Measurements from ENCODE around the gene DNTT. TPM values are rescaled to one million over a fixed set of nuclear protein-coding genes. Genes with fewer than 3 reads are reported as not detected.

DNTT gene
- total and polyA plus RNA-seq, 2 of the 13 experiments (the other 11 are each of a cell fraction or from before 2014, with no cell fraction given): not detected

DNA sequence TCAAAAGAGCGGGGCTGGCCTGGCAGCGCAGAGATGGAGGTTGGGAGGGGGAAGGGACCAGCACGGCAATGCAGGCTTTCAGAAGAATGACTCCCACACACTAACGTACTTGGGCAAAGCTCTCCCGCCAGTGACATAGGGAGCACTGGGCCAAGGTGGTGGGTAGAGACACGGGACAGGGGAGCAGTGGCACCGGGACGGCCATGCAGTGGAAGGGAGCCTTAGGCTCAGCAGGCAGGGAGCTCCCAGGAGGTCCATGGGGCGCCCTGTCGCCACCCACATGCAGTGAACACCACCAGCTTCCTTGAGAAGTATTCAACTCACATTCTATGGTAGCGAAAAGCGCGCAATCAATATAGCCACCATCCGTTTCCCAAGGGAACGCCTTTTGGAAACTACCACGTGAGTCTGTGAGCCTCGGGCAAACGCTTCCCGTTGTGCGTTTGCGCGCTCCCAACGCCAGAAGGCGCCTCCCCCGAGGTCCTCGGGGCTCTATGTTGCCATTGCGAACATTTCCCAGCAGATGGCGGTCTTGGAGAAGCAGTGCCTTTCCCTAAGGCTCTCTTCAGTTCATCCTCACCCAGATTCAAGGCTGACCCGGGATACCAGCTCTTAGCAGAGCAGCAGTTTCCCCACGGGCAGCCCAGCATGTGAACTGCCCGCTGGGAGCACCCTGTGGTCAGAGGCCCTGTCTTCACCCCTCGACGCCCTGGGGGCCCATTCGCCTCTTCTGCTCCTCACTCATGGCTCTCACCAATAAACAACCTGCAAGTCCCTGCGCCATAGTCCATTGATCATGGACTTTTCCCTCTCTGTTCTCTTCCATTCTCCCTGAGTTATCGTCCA is 71.0 kb downstream of the DNTT start (continued):
- no peak for TF ChIP-seq ZNF530 (CRISPR knock-in tag; IDR thresholded peaks at IDR 0.05; ENCODE audit: low read depth)
- TF ChIP-seq, protein P1, sequence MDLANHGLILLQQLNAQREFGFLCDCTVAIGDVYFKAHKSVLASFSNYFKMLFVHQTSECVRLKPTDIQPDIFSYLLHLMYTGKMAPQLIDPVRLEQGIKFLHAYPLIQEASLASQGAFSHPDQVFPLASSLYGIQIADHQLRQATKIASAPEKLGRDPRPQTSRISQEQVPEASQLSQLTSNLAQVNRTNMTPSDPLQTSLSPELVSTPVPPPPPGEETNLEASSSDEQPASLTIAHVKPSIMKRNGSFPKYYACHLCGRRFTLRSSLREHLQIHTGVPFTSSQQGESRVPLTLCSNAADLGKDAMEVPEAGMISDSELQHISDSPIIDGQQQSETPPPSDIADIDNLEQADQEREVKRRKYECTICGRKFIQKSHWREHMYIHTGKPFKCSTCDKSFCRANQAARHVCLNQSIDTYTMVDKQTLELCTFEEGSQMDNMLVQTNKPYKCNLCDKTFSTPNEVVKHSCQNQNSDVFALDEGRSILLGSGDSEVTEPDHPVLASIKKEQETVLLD (CRISPR knock-in tag; IDR thresholded peaks at IDR 0.05; ENCODE audit: low read depth): no peak
- TF ChIP-seq, protein P2, sequence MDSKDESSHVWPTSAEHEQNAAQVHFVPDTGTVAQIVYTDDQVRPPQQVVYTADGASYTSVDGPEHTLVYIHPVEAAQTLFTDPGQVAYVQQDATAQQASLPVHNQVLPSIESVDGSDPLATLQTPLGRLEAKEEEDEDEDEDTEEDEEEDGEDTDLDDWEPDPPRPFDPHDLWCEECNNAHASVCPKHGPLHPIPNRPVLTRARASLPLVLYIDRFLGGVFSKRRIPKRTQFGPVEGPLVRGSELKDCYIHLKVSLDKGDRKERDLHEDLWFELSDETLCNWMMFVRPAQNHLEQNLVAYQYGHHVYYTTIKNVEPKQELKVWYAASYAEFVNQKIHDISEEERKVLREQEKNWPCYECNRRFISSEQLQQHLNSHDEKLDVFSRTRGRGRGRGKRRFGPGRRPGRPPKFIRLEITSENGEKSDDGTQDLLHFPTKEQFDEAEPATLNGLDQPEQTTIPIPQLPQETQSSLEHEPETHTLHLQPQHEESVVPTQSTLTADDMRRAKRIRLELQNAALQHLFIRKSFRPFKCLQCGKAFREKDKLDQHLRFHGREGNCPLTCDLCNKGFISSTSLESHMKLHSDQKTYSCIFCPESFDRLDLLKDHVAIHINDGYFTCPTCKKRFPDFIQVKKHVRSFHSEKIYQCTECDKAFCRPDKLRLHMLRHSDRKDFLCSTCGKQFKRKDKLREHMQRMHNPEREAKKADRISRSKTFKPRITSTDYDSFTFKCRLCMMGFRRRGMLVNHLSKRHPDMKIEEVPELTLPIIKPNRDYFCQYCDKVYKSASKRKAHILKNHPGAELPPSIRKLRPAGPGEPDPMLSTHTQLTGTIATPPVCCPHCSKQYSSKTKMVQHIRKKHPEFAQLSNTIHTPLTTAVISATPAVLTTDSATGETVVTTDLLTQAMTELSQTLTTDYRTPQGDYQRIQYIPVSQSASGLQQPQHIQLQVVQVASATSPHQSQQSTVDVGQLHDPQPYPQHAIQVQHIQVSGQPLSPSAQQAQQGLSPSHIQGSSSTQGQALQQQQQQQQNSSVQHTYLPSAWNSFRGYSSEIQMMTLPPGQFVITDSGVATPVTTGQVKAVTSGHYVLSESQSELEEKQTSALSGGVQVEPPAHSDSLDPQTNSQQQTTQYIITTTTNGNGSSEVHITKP (CRISPR knock-in tag; IDR thresholded peaks at IDR 0.05; ENCODE audit: low read depth): no peak
- TF ChIP-seq ZNF816 (CRISPR knock-in tag; IDR thresholded peaks at IDR 0.05; ENCODE audit: borderline replicate concordance): no peak
- TF ChIP-seq KAT2B (IDR thresholded peaks at IDR 0.05; ENCODE audit: borderline replicate concordance, low read depth, low read length): no peak
- peak; percentile 32; the same call in 1 of the 2 replicates for TF ChIP-seq SP4 (CRISPR knock-in tag; IDR thresholded peaks at IDR 0.05)
- TF ChIP-seq PHF21A (CRISPR knock-in tag; IDR thresholded peaks at IDR 0.05): no peak
- TF ChIP-seq ZNF570 (CRISPR knock-in tag; IDR thresholded peaks at IDR 0.05; ENCODE audit: borderline replicate concordance): no peak
- TF ChIP-seq WIZ (CRISPR knock-in tag; IDR thresholded peaks at IDR 0.05): no peak
- TF ChIP-seq ZNF441 (CRISPR knock-in tag; IDR thresholded peaks at IDR 0.05; ENCODE audit: borderline replicate concordance): no peak
- TF ChIP-seq ZNF264 (CRISPR knock-in tag; IDR thresholded peaks at IDR 0.05): no peak
- TF ChIP-seq, protein P3, sequence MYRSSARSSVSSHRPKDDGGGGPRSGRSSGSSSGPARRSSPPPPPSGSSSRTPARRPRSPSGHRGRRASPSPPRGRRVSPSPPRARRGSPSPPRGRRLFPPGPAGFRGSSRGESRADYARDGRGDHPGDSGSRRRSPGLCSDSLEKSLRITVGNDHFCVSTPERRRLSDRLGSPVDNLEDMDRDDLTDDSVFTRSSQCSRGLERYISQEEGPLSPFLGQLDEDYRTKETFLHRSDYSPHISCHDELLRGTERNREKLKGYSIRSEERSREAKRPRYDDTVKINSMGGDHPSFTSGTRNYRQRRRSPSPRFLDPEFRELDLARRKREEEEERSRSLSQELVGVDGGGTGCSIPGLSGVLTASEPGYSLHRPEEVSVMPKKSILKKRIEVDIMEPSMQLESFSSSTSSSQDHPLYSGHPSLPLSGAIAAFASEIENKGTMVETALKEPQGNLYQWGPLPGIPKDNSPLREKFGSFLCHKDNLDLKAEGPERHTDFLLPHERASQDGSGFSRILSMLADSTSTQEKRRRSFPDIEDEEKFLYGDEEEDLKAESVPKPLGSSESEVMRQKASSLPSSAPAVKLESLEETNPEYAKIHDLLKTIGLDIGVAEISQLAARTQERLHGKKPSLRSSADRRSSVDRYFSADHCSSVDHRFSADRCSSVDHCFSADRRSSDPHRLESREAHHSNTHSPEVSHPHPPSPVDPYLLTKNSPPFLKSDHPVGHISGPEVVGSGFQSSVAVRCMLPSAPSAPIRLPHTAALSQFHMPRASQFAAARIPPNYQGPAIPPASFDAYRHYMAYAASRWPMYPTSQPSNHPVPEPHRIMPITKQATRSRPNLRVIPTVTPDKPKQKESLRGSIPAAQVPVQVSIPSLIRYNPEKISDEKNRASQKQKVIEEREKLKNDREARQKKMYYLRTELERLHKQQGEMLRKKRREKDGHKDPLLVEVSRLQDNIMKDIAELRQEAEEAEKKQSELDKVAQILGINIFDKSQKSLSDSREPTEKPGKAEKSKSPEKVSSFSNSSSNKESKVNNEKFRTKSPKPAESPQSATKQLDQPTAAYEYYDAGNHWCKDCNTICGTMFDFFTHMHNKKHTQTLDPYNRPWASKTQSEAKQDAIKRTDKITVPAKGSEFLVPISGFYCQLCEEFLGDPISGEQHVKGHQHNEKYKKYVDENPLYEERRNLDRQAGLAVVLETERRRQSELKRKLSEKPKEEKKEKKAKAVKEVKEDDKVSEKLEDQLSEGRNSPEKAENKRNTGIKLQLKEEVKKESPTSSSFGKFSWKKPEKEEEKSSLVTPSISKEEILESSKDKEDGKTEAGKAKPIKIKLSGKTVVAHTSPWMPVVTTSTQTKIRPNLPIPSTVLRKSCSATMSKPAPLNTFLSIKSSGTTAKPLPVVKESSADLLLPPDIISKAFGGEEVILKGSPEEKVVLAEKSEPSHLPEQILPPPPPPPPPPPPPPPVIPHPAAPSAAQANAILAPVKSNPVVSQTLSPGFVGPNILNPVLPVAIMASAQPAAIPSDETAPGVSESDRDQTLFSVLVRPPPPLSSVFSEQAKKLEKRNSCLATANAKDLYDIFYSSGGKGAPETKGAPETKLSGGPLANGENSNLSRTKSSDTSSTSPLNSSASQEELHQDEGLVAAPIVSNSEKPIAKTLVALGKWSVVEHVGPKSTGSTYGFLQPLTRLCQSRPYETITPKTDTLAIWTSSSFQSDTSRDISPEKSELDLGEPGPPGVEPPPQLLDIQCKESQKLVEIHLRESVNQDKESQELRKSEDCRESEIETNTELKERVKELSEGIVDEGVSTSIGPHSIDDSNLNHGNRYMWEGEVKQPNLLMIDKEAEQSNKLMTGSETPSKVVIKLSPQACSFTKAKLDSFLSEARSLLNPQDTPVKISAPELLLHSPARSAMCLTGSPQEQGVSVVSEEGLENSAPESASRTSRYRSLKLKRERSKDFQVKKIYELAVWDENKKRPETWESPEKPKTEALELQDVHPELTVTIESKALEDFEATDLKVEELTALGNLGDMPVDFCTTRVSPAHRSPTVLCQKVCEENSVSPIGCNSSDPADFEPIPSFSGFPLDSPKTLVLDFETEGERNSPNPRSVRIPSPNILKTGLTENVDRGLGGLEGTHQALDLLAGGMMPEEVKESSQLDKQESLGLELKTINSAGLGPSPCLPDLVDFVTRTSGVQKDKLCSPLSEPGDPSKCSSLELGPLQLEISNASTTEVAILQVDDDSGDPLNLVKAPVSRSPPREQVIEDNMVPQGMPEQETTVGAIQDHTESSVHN (CRISPR knock-in tag; IDR thresholded peaks at IDR 0.05): no peak; the same call in 1 of the 2 replicates
- TF ChIP-seq ZNF83 (CRISPR knock-in tag; IDR thresholded peaks at IDR 0.05; ENCODE audit: borderline replicate concordance): no peak
- no peak for TF ChIP-seq RFX5 (IDR thresholded peaks at IDR 0.05; ENCODE audit: low read depth, low read length)
- TF ChIP-seq TOE1 (CRISPR knock-in tag; IDR thresholded peaks at IDR 0.05): no peak
